GM21528 (cell line): ENCODE measurements around the gene RGMA.
"Not testable (repeated sequence)": the region's sequence is repeated elsewhere in the genome, so short reads cannot be mapped to it uniquely, and the experiment has no call there.

Experiments used
- ATAC-seq: cut with Tn5 transposase; IDR thresholded peaks from one replicate; pipeline ENCODE4 v1.9.1; 2021; ENCODE audit warnings: mild to moderate bottlenecking, moderate library complexity; ENCODE audit not compliant: unreplicated experiment, low FRiP score

The RGMA gene

GRCh38 chr15:93068581-93069199, 20.3 kb downstream of the RGMA start:
- no peak for ATAC-seq

GRCh38 chr15:93067649-93068085, 21.3 kb downstream of the RGMA start:
- ATAC-seq, result no peak

DNA sequence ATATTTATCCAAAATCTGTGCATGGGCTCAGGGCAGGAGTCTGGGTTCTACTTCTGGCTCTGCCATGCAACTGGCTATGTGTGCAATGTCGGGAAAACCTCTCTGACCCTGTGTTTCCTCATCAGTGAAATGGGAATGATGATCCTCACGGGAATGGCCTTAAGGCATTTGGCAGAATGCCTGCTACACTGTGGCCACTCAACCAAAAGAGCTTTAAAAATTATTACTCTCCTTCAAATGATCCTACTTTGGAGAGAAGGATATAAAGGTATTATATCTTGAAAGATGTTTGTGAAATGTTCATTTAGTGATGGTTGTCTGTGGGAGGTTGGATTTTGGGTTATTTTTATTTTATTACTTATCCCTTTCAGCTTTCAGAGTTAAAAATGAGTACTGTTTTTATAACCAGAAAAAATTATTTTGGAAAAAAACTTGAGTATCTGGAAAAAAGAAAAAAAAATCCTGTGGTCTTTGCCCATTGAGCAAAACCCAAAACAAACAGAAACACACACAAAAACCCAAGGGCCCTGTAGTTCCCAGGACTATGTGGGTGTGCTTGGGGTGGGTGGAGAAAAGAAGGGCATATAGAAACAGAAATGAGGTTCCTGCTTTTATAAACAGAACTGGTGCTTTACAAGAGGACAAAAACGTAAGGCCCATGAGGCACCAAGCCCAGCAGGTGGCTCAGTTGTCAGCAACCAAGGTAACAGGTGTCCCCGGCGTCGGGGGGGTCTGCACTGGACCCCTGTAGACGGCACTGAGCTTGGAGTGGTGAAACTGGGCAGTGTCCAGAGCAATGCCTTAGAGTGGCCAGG, 22.0 kb downstream of the RGMA start:
- no peak for ATAC-seq

GRCh38 chr15:93066224-93066681, 22.8 kb downstream of the RGMA start:
- no peak for ATAC-seq

GRCh38 chr15:93065641-93066045, 23.4 kb downstream of the RGMA start:
- no peak for ATAC-seq

DNA sequence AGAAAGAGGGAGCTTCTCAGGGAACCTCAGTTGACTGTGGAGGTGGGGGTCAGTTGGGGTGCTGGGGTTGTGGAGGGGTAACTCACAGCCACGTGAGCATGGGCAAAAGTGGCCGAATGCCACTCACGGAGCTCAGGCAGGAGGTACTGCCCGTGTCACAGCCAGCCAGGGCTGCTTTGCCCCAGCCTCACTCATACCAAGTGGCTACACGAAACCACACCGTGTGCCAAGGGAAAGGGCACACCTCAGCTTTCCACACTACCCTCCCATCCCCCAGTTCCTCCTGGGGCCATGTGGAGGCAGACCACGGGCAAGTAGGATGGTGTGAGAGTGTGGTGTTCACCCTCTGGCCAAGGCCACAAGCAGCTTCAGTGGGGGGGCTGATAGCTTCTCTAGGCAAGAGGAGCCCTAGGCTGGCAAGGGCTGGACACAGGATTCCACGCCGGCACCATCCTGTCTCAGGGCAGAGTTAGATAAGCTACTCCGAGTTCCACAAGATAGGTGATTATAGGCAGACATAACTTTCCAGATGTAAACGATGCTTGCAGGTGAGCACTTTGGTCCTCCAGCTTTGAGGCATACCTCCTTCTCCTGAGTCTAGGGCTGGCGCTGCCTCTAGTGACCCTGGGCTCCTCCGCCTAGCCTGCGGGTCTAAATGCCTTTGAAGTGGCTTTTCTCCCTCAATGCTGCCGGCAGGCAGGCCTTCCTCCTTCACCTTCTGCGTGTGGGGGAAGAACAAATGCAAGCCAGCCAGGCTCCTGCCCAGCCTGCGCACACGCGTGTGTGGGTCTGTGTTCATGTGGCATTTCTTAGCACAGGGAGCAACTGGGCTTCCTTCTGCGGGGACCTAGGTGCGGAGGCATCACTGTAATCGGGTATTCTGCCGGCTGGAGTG, 25.0 kb downstream of the RGMA start:
- ATAC-seq, result no peak

DNA sequence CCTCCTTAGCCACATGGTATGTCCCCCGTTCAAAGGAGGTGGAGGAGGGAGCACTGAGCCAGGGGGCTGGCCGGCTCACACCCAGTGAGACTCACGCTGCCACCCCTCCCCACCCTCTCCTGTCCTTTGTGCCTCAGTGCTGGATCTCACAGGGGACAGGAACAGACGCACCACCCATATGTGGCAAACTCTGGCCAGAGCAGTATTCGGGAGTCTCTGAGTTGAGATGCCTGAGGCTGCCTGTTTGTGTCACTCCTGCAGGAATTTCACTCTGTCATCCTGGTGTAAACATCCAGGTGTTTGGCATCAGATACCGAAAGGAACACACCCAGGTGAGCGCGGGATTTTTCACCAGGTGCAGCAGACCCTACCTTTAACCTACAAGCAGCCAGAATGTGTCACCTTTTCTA, 25.7 kb downstream of the RGMA start:
- ATAC-seq, result no peak

DNA sequence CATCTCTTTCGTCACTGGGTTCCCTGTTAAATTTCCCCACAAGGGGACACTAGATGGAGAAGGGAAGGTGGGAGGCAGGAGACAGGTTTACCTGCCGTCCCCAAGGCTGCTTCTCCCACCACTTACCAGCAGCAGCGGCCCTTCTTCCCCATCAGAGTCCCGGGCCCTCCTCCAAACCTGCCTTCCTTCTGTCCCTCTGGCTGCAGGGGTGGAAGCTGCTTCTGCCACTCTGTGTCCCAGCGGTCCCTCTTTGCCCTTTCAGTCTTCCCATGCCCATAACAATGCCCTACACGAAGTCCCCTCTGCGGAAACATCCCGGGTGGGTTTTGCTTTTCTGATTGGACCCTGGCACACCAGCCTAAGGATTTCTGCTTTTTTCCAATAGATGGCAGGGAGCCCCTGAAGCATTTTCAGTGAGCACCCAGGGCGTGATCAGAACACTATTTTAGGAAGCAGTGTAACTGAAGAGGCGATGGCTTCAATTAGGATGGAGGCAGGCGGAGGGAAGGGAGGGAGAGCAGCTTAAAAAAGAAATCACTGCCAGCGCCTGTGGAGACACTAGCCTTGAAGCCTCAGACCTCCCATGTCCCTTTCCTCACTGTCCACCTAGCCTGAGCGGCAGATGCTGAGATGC, 26.3 kb downstream of the RGMA start:
- ATAC-seq, result not testable (repeated sequence)

- no peak for ATAC-seq
Observed at GRCh38 chr15:93060336-93061248, 28.4 kb downstream of the RGMA start.

- ATAC-seq, result no peak
Observed at GRCh38 chr15:93059442-93059841, 29.6 kb downstream of the RGMA start.

DNA sequence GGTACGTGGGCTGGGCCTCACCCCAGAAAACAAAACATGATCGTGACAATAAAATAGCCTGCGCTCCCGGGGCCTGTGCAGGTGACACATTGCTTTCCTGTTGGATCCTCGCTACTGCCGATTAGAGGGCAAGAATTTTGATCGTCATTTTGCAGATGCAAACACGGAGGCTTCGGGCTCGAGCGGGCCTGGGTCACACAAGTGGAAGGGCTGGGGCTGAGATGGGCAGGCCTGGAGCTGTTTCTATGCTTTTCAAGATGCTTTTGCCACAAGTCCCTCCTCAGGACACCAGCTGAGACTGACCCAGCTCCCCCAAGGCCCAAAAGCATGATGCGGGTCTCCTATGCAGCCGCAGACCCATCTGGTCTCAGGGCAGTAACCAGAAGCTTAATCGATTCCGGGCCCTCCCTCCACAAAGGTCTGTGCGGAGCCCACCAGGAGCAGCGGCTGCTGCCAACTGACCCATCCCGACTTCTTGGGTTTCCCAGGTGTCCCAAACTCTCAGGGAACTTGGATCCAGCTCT, 30.0 kb downstream of the RGMA start:
- ATAC-seq, result no peak

- no peak for ATAC-seq
Observed at GRCh38 chr15:93058128-93058527, 30.9 kb downstream of the RGMA start.

GRCh38 chr15:93057618-93058017, 31.4 kb downstream of the RGMA start:
- no peak for ATAC-seq

DNA sequence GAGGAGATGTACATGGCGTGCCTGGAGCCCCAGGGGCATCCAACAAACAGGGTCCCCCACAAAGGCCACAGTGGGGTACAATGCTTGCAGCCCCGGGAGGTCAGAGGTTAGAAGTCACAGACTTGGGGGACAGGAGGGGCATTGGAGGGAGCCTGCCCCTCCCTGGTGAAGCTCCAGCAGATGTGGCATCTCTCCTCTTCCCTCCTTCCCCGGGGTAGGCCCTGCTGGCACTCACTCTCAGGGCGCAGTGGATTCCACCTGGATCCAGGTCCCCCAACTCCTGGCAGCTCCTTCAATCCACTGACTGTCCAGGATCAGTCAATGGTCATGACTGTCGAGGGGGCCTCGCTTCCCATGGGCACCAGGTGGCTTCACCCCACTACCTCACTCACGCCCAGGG, 32.2 kb downstream of the RGMA start:
- no peak for ATAC-seq

DNA sequence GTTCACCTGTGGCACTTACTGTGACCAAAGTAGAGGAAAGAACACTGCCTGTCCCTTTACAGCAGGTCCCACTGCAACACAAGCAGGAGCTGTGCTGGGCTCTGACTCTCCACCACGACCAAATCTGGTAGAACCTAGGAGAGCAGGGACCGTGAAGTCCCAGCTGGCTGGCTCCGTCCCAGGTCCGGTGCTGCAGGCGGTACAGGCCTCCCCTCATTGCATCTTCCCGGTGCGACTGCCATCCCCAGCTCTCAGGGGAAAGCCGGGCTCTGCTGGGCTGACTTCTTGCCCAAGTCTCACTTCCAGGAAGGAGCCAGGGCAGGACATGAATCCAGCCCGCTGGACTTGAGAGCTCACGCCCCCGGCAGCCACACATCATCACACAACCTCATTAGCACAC, 33.8 kb downstream of the RGMA start:
- ATAC-seq, result no peak

DNA sequence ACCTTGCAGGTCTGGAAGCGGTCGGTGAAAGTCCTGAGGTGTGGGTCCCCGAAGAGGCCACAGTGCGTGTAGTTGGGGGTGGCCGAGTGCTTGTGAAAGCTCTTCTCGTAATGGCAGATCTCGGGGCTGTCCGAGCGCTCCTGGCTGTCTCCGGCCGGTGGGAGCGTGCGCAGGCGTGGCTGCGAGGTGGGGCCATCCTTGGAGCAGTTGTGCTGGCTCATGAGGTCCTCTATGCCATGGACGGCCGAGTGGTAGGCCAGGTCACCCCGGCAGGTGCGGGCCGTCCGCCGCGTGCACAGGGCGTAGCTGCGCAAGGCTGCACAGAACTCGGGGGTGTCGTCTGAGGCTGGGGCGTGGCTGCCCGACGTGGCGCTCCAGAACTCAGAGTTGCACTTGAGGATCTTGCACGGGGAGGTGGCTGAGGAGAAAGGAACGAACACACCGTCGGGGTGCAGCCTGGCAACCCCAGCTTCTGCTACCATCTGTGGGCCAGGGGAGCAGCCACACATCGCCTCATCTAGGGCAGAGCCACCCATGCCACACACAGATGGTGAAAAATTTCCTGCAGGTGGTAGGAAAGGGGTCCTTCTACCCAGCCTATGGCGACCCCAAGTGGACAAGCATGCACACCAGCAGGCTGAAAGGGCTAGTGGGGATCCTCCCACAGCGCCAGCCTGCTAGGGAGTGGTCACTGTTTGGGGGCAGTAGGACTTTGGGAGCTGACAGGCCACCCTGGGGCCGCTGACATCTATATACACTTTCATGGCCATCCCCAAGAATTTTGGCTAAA, 36.7 kb downstream of the RGMA start:
- ATAC-seq, result no peak

- no peak for ATAC-seq
Observed at GRCh38 chr15:93051236-93052089, 37.5 kb downstream of the RGMA start.

- ATAC-seq, result no peak
Observed at GRCh38 chr15:93050648-93051047, 38.4 kb downstream of the RGMA start.
